CD4-positive, alpha-beta T cell (primary cell): ENCODE data around the gene RAB27A. TPM values are rescaled to one million over a fixed set of nuclear protein-coding genes. Genes with fewer than 3 reads are reported as not detected.

ENCODE experiments used
- ATAC-seq: fragments of 200-7000 bp; cut with Tn5 transposase; one replicate; pipeline ENCODE4 v1.10.0; 2022; ENCODE audit warnings: mild to moderate bottlenecking; ENCODE audit not compliant: poor library complexity
- CTCF ChIA-PET: fragments of 350-600 bp; sonication (Branson Sonifier 250); formaldehyde crosslinking; loops from one replicate; lab custom pipeline; 2021; ENCODE audit warnings: antibody characterized with exemption, inconsistent platforms; lab: Charles Lee
- POLR2A ChIA-PET: fragments of 350-600 bp; sonication (Branson Sonifier 250); formaldehyde crosslinking; loops from one replicate; lab custom pipeline; 2021; ENCODE audit warnings: antibody characterized with exemption, inconsistent platforms; lab: Charles Lee
- DNase-seq, 14 experiments: peaks; one replicate each; pipeline ENCODE4 v3.0.0-alpha.2; 2013 to 2020; ENCODE audit warnings: mixed read lengths in 2 of 14
- H3K27ac ChIP-seq, 2 donors: one replicate each; pipeline versions ENCODE4 v1.5.1 to v1.7.0; 2013; ENCODE audit warnings: low read length in 2 of 2, low read depth in 1 of 2, mild to moderate bottlenecking in 1 of 2
- H3K27me3 ChIP-seq, 2 experiments: 1 replicate in 1 of 2; 2 replicates in 1 of 2; pipeline versions ENCODE4 v1.6.1 to v1.7.0; 2013; ENCODE audit warnings: low read length in 2 of 2, control low read depth in 1 of 2, mild to moderate bottlenecking in 1 of 2, moderate library complexity in 1 of 2; ENCODE audit not compliant: insufficient read depth in 2 of 2, control insufficient read depth in 1 of 2
- H3K36me3 ChIP-seq: one replicate; pipeline ENCODE4 v1.6.1; 2013; ENCODE audit warnings: low read length, control low read depth; ENCODE audit not compliant: insufficient read depth
- H3K4me1 ChIP-seq: one replicate; pipeline ENCODE4 v1.6.1; 2013; ENCODE audit warnings: low read length, control low read depth; ENCODE audit not compliant: insufficient read depth
- H3K4me3 ChIP-seq: one replicate; pipeline ENCODE4 v1.5.1; 2013; ENCODE audit warnings: mild to moderate bottlenecking, low read length, moderate library complexity
- H3K9me3 ChIP-seq, 2 experiments: 1 replicate in 1 of 2; 2 replicates in 1 of 2; pipeline versions ENCODE4 v1.6.1 to v1.7.0; 2013; ENCODE audit warnings: low read length in 2 of 2, mild to moderate bottlenecking in 2 of 2, control low read depth in 1 of 2, moderate library complexity in 1 of 2; ENCODE audit not compliant: control insufficient read depth in 1 of 2, insufficient read depth in 1 of 2
- H3K27ac Mint-ChIP-seq: one replicate; pipeline ENCODE4 v1.8.0; 2020; ENCODE audit warnings: mixed read lengths
- H3K27me3 Mint-ChIP-seq: one replicate; pipeline ENCODE4 v1.8.0; 2021; ENCODE audit warnings: mixed read lengths
- H3K36me3 Mint-ChIP-seq: one replicate; pipeline ENCODE4 v1.8.0; 2021; ENCODE audit warnings: low read depth, mixed read lengths
- H3K4me1 Mint-ChIP-seq: one replicate; pipeline ENCODE4 v1.8.0; 2021; ENCODE audit warnings: low read depth, mixed read lengths
- H3K4me3 Mint-ChIP-seq: one replicate; pipeline ENCODE4 v1.8.0; 2020; ENCODE audit warnings: mild to moderate bottlenecking, mixed read lengths
- H3K9me3 Mint-ChIP-seq: one replicate; pipeline ENCODE4 v1.8.0; 2020; ENCODE audit warnings: mixed read lengths
- intact Hi-C, 2 experiments: fragments of 100-400 bp; cut with DNase I in 1 of 2; cut with micrococcal nuclease in 1 of 2; formaldehyde crosslinking; loops; one replicate each; pipeline versions ENCODE4 v1.15.1 to v1.9.0; 2023 to 2025; cut with DNase I, micrococcal nuclease
- total RNA-seq, 174 experiments: library from RNA in 2 of 174; stranded (reverse) in 2 of 174; gene quantifications; one replicate each; pipeline ENCODE4 v1.2.3 and lab custom pipeline; 2021 to 2026
- TF ChIP-seq, protein P1 (sequence below): fragments of 200-600 bp; IDR thresholded peaks from one replicate; pipeline ENCODE4 v1.8.0; 2022; ENCODE audit warnings: antibody characterized with exemption, mild to moderate bottlenecking

The RAB27A gene
- total RNA-seq, 2 experiments from 2014 or later = 9.0 TPM

DNA sequence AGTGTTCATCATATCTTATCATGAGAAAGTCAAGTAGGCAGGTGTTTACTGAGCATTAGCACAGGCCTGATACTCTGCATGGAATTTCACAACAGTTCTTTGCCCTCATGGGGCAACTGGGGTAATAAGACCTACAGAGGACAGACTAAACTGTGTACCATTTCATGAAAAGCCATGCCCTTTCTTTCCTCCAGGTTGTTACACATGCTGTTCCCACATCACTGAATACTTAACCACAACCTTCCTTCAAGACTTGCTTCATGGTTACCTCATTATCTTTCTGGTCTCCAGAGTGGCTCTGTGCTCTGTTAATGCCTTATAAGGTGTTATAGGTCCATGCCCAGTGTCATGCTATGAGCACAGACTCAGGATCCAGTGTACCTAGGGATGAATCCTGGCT lies 64.7 kb downstream of the RAB27A start:
- no peak overlapping the region for H3K4me3 Mint-ChIP-seq
- H3K27ac Mint-ChIP-seq = peak overlapping the region; percentile 1
- peaks cover 38% of the 10 kb centered on the region for H3K4me1 ChIP-seq
- POLR2A ChIA-PET = no interaction called here
- no peak overlapping the region for H3K4me3 ChIP-seq
- no peaks in the 10 kb centered on the region for H3K9me3 ChIP-seq
- no peaks in the 10 kb centered on the region for H3K27me3 ChIP-seq
- DNase-seq (peak in 4 of 14 experiments; percentile 13 to 70 (median 60)), ATAC-seq (peak; percentile 91)
- peaks cover 18% of the 10 kb centered on the region for H3K36me3 Mint-ChIP-seq
- peaks cover 54% of the 10 kb centered on the region for H3K4me1 Mint-ChIP-seq
- peaks cover 18% of the 10 kb centered on the region for H3K36me3 ChIP-seq
- H3K27me3 Mint-ChIP-seq = no peaks in the 10 kb centered on the region
- no peak overlapping the region for H3K27ac ChIP-seq
- CTCF ChIA-PET = no interaction called here
- H3K9me3 Mint-ChIP-seq = no peaks in the 10 kb centered on the region
- intact Hi-C loops = no loop called here
- TF ChIP-seq, protein P1, sequence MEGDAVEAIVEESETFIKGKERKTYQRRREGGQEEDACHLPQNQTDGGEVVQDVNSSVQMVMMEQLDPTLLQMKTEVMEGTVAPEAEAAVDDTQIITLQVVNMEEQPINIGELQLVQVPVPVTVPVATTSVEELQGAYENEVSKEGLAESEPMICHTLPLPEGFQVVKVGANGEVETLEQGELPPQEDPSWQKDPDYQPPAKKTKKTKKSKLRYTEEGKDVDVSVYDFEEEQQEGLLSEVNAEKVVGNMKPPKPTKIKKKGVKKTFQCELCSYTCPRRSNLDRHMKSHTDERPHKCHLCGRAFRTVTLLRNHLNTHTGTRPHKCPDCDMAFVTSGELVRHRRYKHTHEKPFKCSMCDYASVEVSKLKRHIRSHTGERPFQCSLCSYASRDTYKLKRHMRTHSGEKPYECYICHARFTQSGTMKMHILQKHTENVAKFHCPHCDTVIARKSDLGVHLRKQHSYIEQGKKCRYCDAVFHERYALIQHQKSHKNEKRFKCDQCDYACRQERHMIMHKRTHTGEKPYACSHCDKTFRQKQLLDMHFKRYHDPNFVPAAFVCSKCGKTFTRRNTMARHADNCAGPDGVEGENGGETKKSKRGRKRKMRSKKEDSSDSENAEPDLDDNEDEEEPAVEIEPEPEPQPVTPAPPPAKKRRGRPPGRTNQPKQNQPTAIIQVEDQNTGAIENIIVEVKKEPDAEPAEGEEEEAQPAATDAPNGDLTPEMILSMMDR = no peak

DNA sequence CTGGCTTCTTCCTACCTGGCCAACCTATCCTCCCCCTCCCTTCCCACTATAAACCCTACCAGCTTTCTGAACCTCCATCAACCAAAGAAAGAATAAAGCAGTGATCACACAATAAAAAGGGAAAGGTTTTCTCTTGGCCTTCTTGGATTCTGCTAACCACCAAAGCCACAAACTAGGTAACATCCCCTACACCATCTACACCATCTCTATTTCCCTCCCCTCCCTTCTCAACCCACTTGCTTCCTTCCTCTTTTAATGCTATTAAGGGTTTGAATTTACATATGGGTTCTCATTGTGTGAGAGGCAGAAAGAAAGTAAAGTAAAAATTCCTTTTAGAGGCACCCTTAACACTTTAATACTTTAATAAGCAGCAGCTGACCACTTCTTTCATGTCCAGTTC lies 67.0 kb downstream of the RAB27A start:
- no peaks in the 10 kb centered on the region for H3K9me3 Mint-ChIP-seq
- DNase-seq = peak in 3 of 14 experiments; percentile 45 to 70 (median 47)
- Histone ChIP-seq H3K4me1 (peaks cover 42% of the 10 kb centered on the region), H3K27me3 (no peaks in the 10 kb centered on the region), H3K4me3 (peak overlapping the region; percentile 8), H3K9me3 (no peaks in the 10 kb centered on the region), H3K27ac (no peak overlapping the region), H3K36me3 (peaks cover 8% of the 10 kb centered on the region)
- H3K4me3 Mint-ChIP-seq = peak overlapping the region; percentile 3
- H3K36me3 Mint-ChIP-seq = no peaks in the 10 kb centered on the region
- POLR2A ChIA-PET = interaction anchor here (0.9 to 2.4 kb wide), 2 partner anchors 44 to 97 kb away, joined by 3 to 8 read pairs; partner anchors contain the start of genes PIGB and PIGBOS1
- CTCF ChIA-PET = no interaction called here
- peaks cover 63% of the 10 kb centered on the region for H3K4me1 Mint-ChIP-seq
- H3K27ac Mint-ChIP-seq = peak overlapping the region; percentile 4
- intact Hi-C loops = no loop called here
- peak; percentile 31 for ATAC-seq
- TF ChIP-seq, protein P1 = no peak
- no peaks in the 10 kb centered on the region for H3K27me3 Mint-ChIP-seq

DNA sequence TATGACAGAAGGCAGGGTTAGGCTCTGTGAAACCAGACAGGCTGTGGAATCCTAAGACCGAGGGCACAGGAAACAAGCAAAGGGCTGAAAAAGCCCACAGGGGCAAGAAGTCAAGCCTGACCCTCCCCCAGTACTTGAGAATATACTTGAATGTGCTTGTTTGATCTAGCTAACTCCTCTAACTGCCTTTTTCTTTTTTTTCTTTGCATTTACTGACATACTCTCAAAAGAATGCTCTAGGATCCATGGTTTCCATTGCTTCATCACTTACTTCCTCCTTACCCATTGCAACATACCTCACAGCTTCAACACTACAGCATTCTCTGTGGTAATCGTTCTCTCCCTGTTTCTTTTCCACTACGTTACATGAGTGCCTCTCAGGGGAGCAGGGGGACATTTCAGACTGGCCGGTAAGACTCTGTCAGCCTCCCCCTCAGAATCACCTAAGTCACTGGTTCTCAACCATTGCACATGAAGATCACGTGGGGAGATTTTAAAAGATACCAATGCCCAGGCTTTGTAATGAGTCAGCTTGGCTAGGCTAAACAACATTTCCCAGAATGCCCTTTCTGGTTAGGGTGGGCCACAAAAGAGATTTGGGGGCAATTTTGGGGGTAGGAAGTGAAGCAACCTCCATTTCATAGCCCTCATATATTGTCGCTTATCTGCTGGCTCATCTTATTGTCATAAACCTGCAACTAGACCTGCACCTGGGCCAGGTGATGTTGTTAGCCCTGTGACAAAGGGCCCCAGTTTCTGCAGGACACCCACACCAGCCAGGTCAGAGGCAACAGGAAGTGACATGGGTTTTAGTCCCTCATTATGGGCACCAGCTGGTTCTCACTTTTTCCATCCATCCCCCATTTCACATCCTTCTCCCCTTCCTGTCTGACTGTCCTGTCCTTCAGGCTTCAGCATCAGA lies 68.3 kb downstream of the RAB27A start:
- Mint-ChIP-seq H3K4me1 (peaks cover 66% of the 10 kb centered on the region), H3K36me3 (no peaks in the 10 kb centered on the region), H3K4me3 (no peak overlapping the region), H3K27me3 (no peaks in the 10 kb centered on the region), H3K9me3 (no peaks in the 10 kb centered on the region), H3K27ac (peak overlapping the region; percentile 18)
- Histone ChIP-seq H3K27ac (no peak overlapping the region), H3K9me3 (no peaks in the 10 kb centered on the region), H3K27me3 (no peaks in the 10 kb centered on the region), H3K4me3 (no peak overlapping the region), H3K36me3 (peaks cover 5% of the 10 kb centered on the region), H3K4me1 (peaks cover 47% of the 10 kb centered on the region)
- intact Hi-C loops = loop anchor here in 1 of 2 experiments (1.0 kb wide), 1 partner anchor 69 kb away; no protein-coding TSS in a partner anchor
- TF ChIP-seq, protein P1 = no peak
- CTCF ChIA-PET = interaction anchor here (1.1 kb wide), 1 partner anchor 46 kb away, joined by 3 read pairs; no protein-coding TSS in a partner anchor
- POLR2A ChIA-PET = interaction anchor here (1.2 to 2.4 kb wide), 2 partner anchors 25 to 98 kb away, joined by 4 to 8 read pairs; partner anchors contain the start of genes PIGB, PIGBOS1 and RSL24D1
- DNase-seq (peak in 3 of 14 experiments; percentile 41 to 49 (median 48)), ATAC-seq (no peak)
